BLaER1 treated with 17β-estradiol and CSF1 and Interleukin-3, amounts not matched to agents 10 nM and 100 nM (cell line): ENCODE data around the gene GPR108.
"Not testable (repeated sequence)": the region's sequence is repeated elsewhere in the genome, so short reads cannot be mapped to it uniquely, and the experiment has no call there.

Experiments
- H3K27ac ChIP-seq, 11 experiments: shearing (Covaris generic); formaldehyde crosslinking; 2 replicates each; pipeline ENCODE4 v1.8.1; 2022
- H3K27me3 ChIP-seq, 11 experiments: shearing (Covaris generic); formaldehyde crosslinking; 2 replicates each; pipeline ENCODE4 v1.8.1; 2022
- H3K36me3 ChIP-seq, 11 experiments: shearing (Covaris generic); formaldehyde crosslinking; 2 replicates each; pipeline ENCODE4 v1.8.1; 2022
- H3K4me1 ChIP-seq, 10 experiments: shearing (Covaris generic); formaldehyde crosslinking; 2 replicates each; pipeline ENCODE4 v1.8.1; 2022
- H3K4me2 ChIP-seq, 11 experiments: shearing (Covaris generic); formaldehyde crosslinking; 2 replicates each; pipeline ENCODE4 v1.8.1; 2022
- H3K4me3 ChIP-seq, 10 experiments: shearing (Covaris generic); formaldehyde crosslinking; 2 replicates each; pipeline ENCODE4 v1.8.1; 2022
- H3K9ac ChIP-seq, 11 experiments: shearing (Covaris generic); formaldehyde crosslinking; 2 replicates each; pipeline ENCODE4 v1.8.1; 2022
- H3K9me3 ChIP-seq, 11 experiments: shearing (Covaris generic); formaldehyde crosslinking; replicated peaks in 1 of 11; 2 replicates each; pipeline ENCODE4 v1.8.1; 2022
- H4K20me1 ChIP-seq, 11 experiments: shearing (Covaris generic); formaldehyde crosslinking; 2 replicates each; pipeline ENCODE4 v1.8.1; 2022
- Cebpa-rat ChIP-seq, 11 experiments: shearing (Covaris generic); IDR thresholded peaks; 2 replicates each; pipeline ENCODE4 v1.8.1; 2022

Gene GPR108

GRCh38 chr19:6712231-6712630 lies 25.1 kb downstream of the GPR108 start:
- Histone ChIP-seq H3K4me2 (no peak overlapping the region), H3K36me3 (peaks cover 0 to 62% (median 0%) of the 10 kb centered on the region in 11 experiments; a peak in 10 of 22 replicates), H3K9ac (no peak overlapping the region), H3K4me3 (no peak overlapping the region), H3K9me3 (no peaks in the 10 kb centered on the region), H4K20me1 (peaks cover 0 to 85% (median 0%) of the 10 kb centered on the region in 11 experiments; a peak in 8 of 22 replicates), H3K27me3 (peaks cover 21 to 58% (median 47%) of the 10 kb centered on the region in 11 experiments), H3K27ac (no peak overlapping the region), H3K4me1 (no peaks in the 10 kb centered on the region; a peak in 1 of 20 replicates)
- no peak for TF ChIP-seq Cebpa-rat (IDR thresholded peaks at IDR 0.05)

- Histone ChIP-seq H3K27me3 (peaks cover 21 to 58% (median 47%) of the 10 kb centered on the region in 11 experiments), H3K9ac (no peak overlapping the region), H3K4me1 (no peaks in the 10 kb centered on the region), H3K27ac (no peak overlapping the region), H3K4me2 (no peak overlapping the region), H3K36me3 (peaks cover 0 to 61% (median 0%) of the 10 kb centered on the region in 11 experiments; a peak in 10 of 22 replicates), H3K4me3 (no peak overlapping the region), H4K20me1 (peaks cover 0 to 83% (median 0%) of the 10 kb centered on the region in 11 experiments; a peak in 8 of 22 replicates), H3K9me3 (no peaks in the 10 kb centered on the region)
- no peak for TF ChIP-seq Cebpa-rat (IDR thresholded peaks at IDR 0.05)
Measured at GRCh38 chr19:6711605-6712004, 25.8 kb downstream of the GPR108 start.

- H3K27ac ChIP-seq, result no peak overlapping the region
Measured at GRCh38 chr19:6711078-6711361, 26.4 kb downstream of the GPR108 start.

GRCh38 chr19:6710273-6711077 lies 26.9 kb downstream of the GPR108 start:
- H3K27me3 ChIP-seq, result peaks cover 21 to 58% (median 47%) of the 10 kb centered on the region in 11 experiments
- no peak overlapping the region for H3K4me3 ChIP-seq
- H3K9ac ChIP-seq, result no peak overlapping the region
- no peak for TF ChIP-seq Cebpa-rat (IDR thresholded peaks at IDR 0.05)
- no peaks in the 10 kb centered on the region for H3K9me3 ChIP-seq
- H3K36me3 ChIP-seq, result peaks cover 0 to 72% (median 0%) of the 10 kb centered on the region in 11 experiments; a peak in 10 of 22 replicates
- H3K4me1 ChIP-seq, result no peaks in the 10 kb centered on the region
- H3K27ac ChIP-seq, result no peak overlapping the region
- peaks cover 0 to 87% (median 0%) of the 10 kb centered on the region in 11 experiments; a peak in 8 of 22 replicates for H4K20me1 ChIP-seq
- no peak overlapping the region for H3K4me2 ChIP-seq

More at GRCh38 chr19:6711078-6711361, 26.4 kb downstream of the GPR108 start:
- no peak overlapping the region for H3K4me3 ChIP-seq
- H3K36me3 ChIP-seq, result peaks cover 0 to 67% (median 0%) of the 10 kb centered on the region in 11 experiments; a peak in 10 of 22 replicates
- no peak overlapping the region for H3K4me2 ChIP-seq
- no peak overlapping the region for H3K9ac ChIP-seq
- peaks cover 0 to 85% (median 0%) of the 10 kb centered on the region in 11 experiments; a peak in 8 of 22 replicates for H4K20me1 ChIP-seq
- no peaks in the 10 kb centered on the region for H3K4me1 ChIP-seq
- peaks cover 21 to 58% (median 47%) of the 10 kb centered on the region in 11 experiments for H3K27me3 ChIP-seq
- no peak for TF ChIP-seq Cebpa-rat (IDR thresholded peaks at IDR 0.05)
- H3K9me3 ChIP-seq, result no peaks in the 10 kb centered on the region

GRCh38 chr19:6709549-6709948 lies 27.8 kb downstream of the GPR108 start:
- Histone ChIP-seq H3K4me2 (no peak overlapping the region), H3K4me1 (no peaks in the 10 kb centered on the region), H3K27me3 (peaks cover 21 to 58% (median 47%) of the 10 kb centered on the region in 11 experiments), H3K9ac (no peak overlapping the region), H3K4me3 (no peak overlapping the region), H4K20me1 (peaks cover 0 to 88% (median 0%) of the 10 kb centered on the region in 11 experiments; a peak in 8 of 22 replicates), H3K27ac (no peak overlapping the region), H3K36me3 (peaks cover 0 to 81% (median 0%) of the 10 kb centered on the region in 11 experiments; a peak in 10 of 22 replicates), H3K9me3 (no peaks in the 10 kb centered on the region)
- no peak for TF ChIP-seq Cebpa-rat (IDR thresholded peaks at IDR 0.05)

GRCh38 chr19:6708913-6709312 lies 28.5 kb downstream of the GPR108 start:
- not testable (repeated sequence) for H3K27ac ChIP-seq, H3K4me2 ChIP-seq, H3K4me3 ChIP-seq, H3K4me1 ChIP-seq, H3K9ac ChIP-seq, H3K9me3 ChIP-seq
- H4K20me1 ChIP-seq, result peaks cover 0 to 88% (median 0%) of the 10 kb centered on the region in 11 experiments; a peak in 8 of 22 replicates
- peaks cover 21 to 58% (median 47%) of the 10 kb centered on the region in 11 experiments for H3K27me3 ChIP-seq
- peaks cover 0 to 88% (median 0%) of the 10 kb centered on the region in 11 experiments; a peak in 10 of 22 replicates for H3K36me3 ChIP-seq

- H3K4me2 ChIP-seq, result no peak overlapping the region
- no peak overlapping the region for H3K27ac ChIP-seq
- H3K4me1 ChIP-seq, result no peaks in the 10 kb centered on the region
- peaks cover 0 to 93% (median 0%) of the 10 kb centered on the region in 11 experiments; a peak in 10 of 22 replicates for H3K36me3 ChIP-seq
- TF ChIP-seq Cebpa-rat (IDR thresholded peaks at IDR 0.05), result no peak
- H3K9ac ChIP-seq, result no peak overlapping the region
- no peaks in the 10 kb centered on the region for H3K9me3 ChIP-seq
- H3K27me3 ChIP-seq, result peaks cover 21 to 58% (median 47%) of the 10 kb centered on the region in 11 experiments
- H4K20me1 ChIP-seq, result peaks cover 0 to 93% (median 0%) of the 10 kb centered on the region in 11 experiments; a peak in 8 of 22 replicates
- H3K4me3 ChIP-seq, result no peak overlapping the region
Measured at GRCh38 chr19:6708346-6708745, 29.0 kb downstream of the GPR108 start.

- peaks cover 0 to 94% (median 0%) of the 10 kb centered on the region in 11 experiments; a peak in 10 of 22 replicates for H3K36me3 ChIP-seq
- no peak overlapping the region for H3K4me2 ChIP-seq
- H3K4me3 ChIP-seq, result no peak overlapping the region
Measured at GRCh38 chr19:6707658-6708018, 29.7 kb downstream of the GPR108 start.

GRCh38 chr19:6707011-6707657 lies 30.2 kb downstream of the GPR108 start:
- Histone ChIP-seq H3K27ac (no peak overlapping the region), H3K36me3 (peaks cover 0 to 94% (median 3%) of the 10 kb centered on the region in 11 experiments; a peak in 11 of 22 replicates), H3K27me3 (peaks cover 21 to 51% (median 44%) of the 10 kb centered on the region in 11 experiments)

More at GRCh38 chr19:6707658-6708018, 29.7 kb downstream of the GPR108 start:
- Histone ChIP-seq H3K4me1 (no peaks in the 10 kb centered on the region), H3K27ac (no peak overlapping the region), H3K9ac (no peak overlapping the region), H4K20me1 (peaks cover 0 to 87% (median 0%) of the 10 kb centered on the region in 11 experiments; a peak in 8 of 22 replicates), H3K9me3 (no peaks in the 10 kb centered on the region), H3K27me3 (peaks cover 21 to 55% (median 47%) of the 10 kb centered on the region in 11 experiments)
- no peak for TF ChIP-seq Cebpa-rat (IDR thresholded peaks at IDR 0.05)

More at GRCh38 chr19:6707011-6707657, 30.2 kb downstream of the GPR108 start:
- no peak for TF ChIP-seq Cebpa-rat (IDR thresholded peaks at IDR 0.05)
- no peak overlapping the region for H3K4me2 ChIP-seq
- no peaks in the 10 kb centered on the region for H3K9me3 ChIP-seq
- no peaks in the 10 kb centered on the region for H3K4me1 ChIP-seq
- no peak overlapping the region for H3K4me3 ChIP-seq
- no peak overlapping the region for H3K9ac ChIP-seq
- peaks cover 0 to 82% (median 0%) of the 10 kb centered on the region in 11 experiments; a peak in 7 of 22 replicates for H4K20me1 ChIP-seq
